B cell (primary cell): Measurements from ENCODE around the gene DNASE1L2. TPM values are rescaled to one million over a fixed set of nuclear protein-coding genes. Genes with fewer than 3 reads are reported as not detected.

Experiments
- ATAC-seq: fragments of 200-7000 bp; cut with Tn5 transposase; one replicate; pipeline ENCODE4 v1.10.0; 2021; ENCODE audit warnings: low read depth, mild to moderate bottlenecking, moderate number of reproducible peaks, moderate library complexity
- CTCF ChIA-PET: fragments of 350-600 bp; sonication (Branson Sonifier 250); formaldehyde crosslinking; loops from one replicate; lab custom pipeline; 2021; ENCODE audit warnings: antibody characterized with exemption, inconsistent platforms; lab: Charles Lee
- POLR2A ChIA-PET: fragments of 350-600 bp; sonication (Branson Sonifier 250); formaldehyde crosslinking; loops from one replicate; lab custom pipeline; 2021; ENCODE audit warnings: antibody characterized with exemption; lab: Charles Lee
- DNase-seq: peaks from one replicate; pipeline ENCODE4 v3.0.0; 2013
- H2AFZ ChIP-seq: 2 replicates; pipeline ENCODE4 v1.6.1; 2012; ENCODE audit warnings: mild to moderate bottlenecking, low read depth, low read length; ENCODE audit not compliant: insufficient read depth, poor library complexity, severe bottlenecking
- H3K27ac ChIP-seq, 2 donors: 1 replicate in 1 of 2; 2 replicates in 1 of 2; pipeline ENCODE4 v1.5.1; 2012 to 2013; ENCODE audit warnings: low read length in 2 of 2, mild to moderate bottlenecking in 2 of 2, moderate library complexity in 1 of 2
- H3K27me3 ChIP-seq, 4 experiments: fragments of 200-600 bp in 1 of 4; sonication (generic) in 1 of 4; replicated peaks in 1 of 4; 1 replicate in 2 of 4; 2 replicates in 2 of 4; pipeline versions ENCODE4 v1.6.1 to v1.7.0; 2013 to 2016; ENCODE audit warnings: low read length in 3 of 4, mild to moderate bottlenecking in 2 of 4, mixed read lengths in 1 of 4, moderate library complexity in 1 of 4; ENCODE audit not compliant: insufficient read depth in 4 of 4, control insufficient read depth in 3 of 4; ENCODE audit errors: control extremely low read depth in 1 of 4
- H3K36me3 ChIP-seq, 2 experiments: replicated peaks in 1 of 2; 1 replicate in 1 of 2; 2 replicates in 1 of 2; pipeline versions ENCODE4 v1.6.1 to v1.7.1; 2013; ENCODE audit warnings: low read length in 1 of 2; ENCODE audit not compliant: insufficient read depth in 2 of 2, control insufficient read depth in 1 of 2; ENCODE audit errors: control extremely low read depth in 1 of 2, extremely low read depth in 1 of 2
- H3K4me1 ChIP-seq, 2 donors: fragments of 200-600 bp in 1 of 2; sonication (generic) in 1 of 2; 1 replicate in 1 of 2; 2 replicates in 1 of 2; pipeline versions ENCODE4 v1.5.1 to v1.6.1; 2013 to 2017; ENCODE audit warnings: low read length in 2 of 2; ENCODE audit not compliant: control insufficient read depth in 2 of 2, insufficient read depth in 2 of 2
- H3K4me2 ChIP-seq: replicated peaks from 2 replicates; pipeline ENCODE3; 2012; ENCODE audit warnings: mild to moderate bottlenecking, low read depth, low read length; ENCODE audit not compliant: poor library complexity, severe bottlenecking
- H3K4me3 ChIP-seq, 5 experiments: fragments of 200-600 bp in 1 of 5; sonication (generic) in 1 of 5; 1 replicate in 3 of 5; 2 replicates in 2 of 5; pipeline versions ENCODE4 v1.5.1 to v1.7.0; 2011 to 2016; ENCODE audit warnings: low read length in 4 of 5, mild to moderate bottlenecking in 4 of 5, low read depth in 2 of 5, control low read depth in 1 of 5, moderate library complexity in 1 of 5; ENCODE audit not compliant: insufficient read depth in 1 of 5; ENCODE audit errors: control extremely low read depth in 1 of 5, extremely low read depth in 1 of 5
- H3K79me2 ChIP-seq: fragments of 200-600 bp; sonication (generic); one replicate; pipeline ENCODE4 v1.6.0; 2016; ENCODE audit warnings: low read length; ENCODE audit not compliant: control insufficient read depth, insufficient read depth
- H3K9ac ChIP-seq: fragments of 200-600 bp; sonication (generic); 2 replicates; pipeline ENCODE4 v1.6.1; 2017; ENCODE audit warnings: mild to moderate bottlenecking, low read length, moderate library complexity
- H3K9me3 ChIP-seq, 3 donors: one replicate each; pipeline versions ENCODE4 v1.6.1 to v1.7.1; 2013; ENCODE audit warnings: low read length in 2 of 3; ENCODE audit not compliant: control insufficient read depth in 2 of 3, insufficient read depth in 1 of 3; ENCODE audit errors: control extremely low read depth in 1 of 3
- H4K20me1 ChIP-seq: 2 replicates; pipeline ENCODE4 v1.6.0; 2012; ENCODE audit warnings: mild to moderate bottlenecking, low read length; ENCODE audit not compliant: insufficient read depth, control insufficient read depth, poor library complexity, severe bottlenecking
- H3K27ac Mint-ChIP-seq: one replicate; pipeline ENCODE4 v1.8.0; 2021; ENCODE audit warnings: mixed read lengths
- H3K27me3 Mint-ChIP-seq: one replicate; pipeline ENCODE4 v1.8.0; 2021; ENCODE audit warnings: mixed read lengths
- H3K4me1 Mint-ChIP-seq: one replicate; pipeline ENCODE4 v1.8.0; 2021; ENCODE audit warnings: mixed read lengths
- H3K4me3 Mint-ChIP-seq: one replicate; pipeline ENCODE4 v1.8.0; 2021; ENCODE audit warnings: mixed read lengths
- H3K9me3 Mint-ChIP-seq: one replicate; pipeline ENCODE4 v1.8.0; 2022; ENCODE audit warnings: mixed read lengths; ENCODE audit not compliant: insufficient read depth
- CTCF ChIP-seq: fragments of 200-600 bp; IDR thresholded peaks from one replicate; pipeline ENCODE4 v1.8.0; 2022; ENCODE audit warnings: antibody characterized with exemption, mild to moderate bottlenecking
- EZH2 ChIP-seq: IDR thresholded peaks from 2 replicates; pipeline ENCODE4 v1.6.1; 2012; ENCODE audit warnings: borderline replicate concordance, low read depth, mild to moderate bottlenecking, moderate library complexity, low read length; ENCODE audit not compliant: insufficient read depth, poor library complexity, severe bottlenecking
- WGBS: methylation state at CpG from one replicate; pipeline ENCODE4 v1.1.5; 2013; ENCODE audit warnings: missing lambda C conversion rate; ENCODE audit not compliant: insufficient coverage; 5-methylcytosine and 5-hydroxymethylcytosine counted together
- intact Hi-C: fragments of 100-400 bp; cut with micrococcal nuclease; formaldehyde crosslinking; loops from one replicate; pipeline ENCODE4 v1.10.0; 2022
- polyA plus RNA-seq: library from polyadenylated mRNA; depleted of rRNA; stranded (reverse); fragments of >200 nt; gene quantifications from 2 replicates; pipeline ENCODE4 v1.2.3, GENCODE V29; 2012
- total RNA-seq, 2 donors: library from RNA; stranded (reverse); fragments of 120-200 nt in 1 of 2; gene quantifications; 1 replicate in 1 of 2; 2 replicates in 1 of 2; pipeline versions ENCODE4 v1.2.3 to v1.2.4, GENCODE V29; 2013 to 2022

The DNASE1L2 gene
- total and polyA plus RNA-seq, 2 donors (not counting 1 experiment from before 2014, with no cell fraction given): 1.1 to 1.6 TPM

GRCh38 chr16:2190659-2191445 is 45.4 kb upstream of the DNASE1L2 start:
- Histone ChIP-seq H3K9me3 (peaks cover 0 to 6% (median 0%) of the 10 kb centered on the region in 3 donors), H4K20me1 (no peaks in the 10 kb centered on the region), H3K4me3 (no peak overlapping the region), H3K79me2 (no peaks in the 10 kb centered on the region), H2AFZ (no peak overlapping the region), H3K36me3 (no peaks in the 10 kb centered on the region), H3K27me3 (peaks cover 0 to 25% (median 13%) of the 10 kb centered on the region in 4 experiments), H3K4me2 (no peak overlapping the region), H3K9ac (no peak overlapping the region), H3K27ac (no peak overlapping the region), H3K4me1 (peaks cover 11 to 14% of the 10 kb centered on the region in 2 donors)
- intact Hi-C loops: loop anchor here (10.0 kb wide), 2 partner anchors 154 to 414 kb away; partner anchors contain the start of gene ABCA3
- TF ChIP-seq CTCF: no peak
- peaks cover 12% of the 10 kb centered on the region for H3K27me3 Mint-ChIP-seq
- ChIA-PET CTCF (no interaction called here), POLR2A (no interaction called here)
- no peaks in the 10 kb centered on the region for H3K9me3 Mint-ChIP-seq
- H3K4me1 Mint-ChIP-seq: peaks cover 7% of the 10 kb centered on the region
- H3K4me3 Mint-ChIP-seq: no peak overlapping the region
- ATAC-seq (no peak), DNase-seq (no peak)
- H3K27ac Mint-ChIP-seq: no peak overlapping the region
- 76% methylated on average over 25 of the region's 25 CpGs for WGBS

DNA sequence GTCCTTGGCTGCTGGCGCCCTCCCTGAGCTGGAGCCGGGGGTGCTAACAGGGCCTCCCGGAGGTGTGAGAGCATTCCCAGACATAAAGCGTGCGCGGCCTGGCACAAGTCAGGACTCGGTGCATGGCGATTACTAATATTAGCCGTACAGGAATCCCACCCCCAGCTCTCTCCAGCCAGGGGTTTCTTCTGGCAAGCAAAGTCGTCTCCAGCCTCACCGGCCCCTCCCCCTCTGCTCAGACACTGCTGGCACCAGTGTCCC is 44.9 kb upstream of the DNASE1L2 start:
- TF ChIP-seq CTCF (no peak), EZH2 (no peak)
- H3K4me2 ChIP-seq: no peak overlapping the region
- POLR2A ChIA-PET: no interaction called here

More for the DNA sequence above, 44.9 kb upstream of the DNASE1L2 start:
- H3K4me3 Mint-ChIP-seq: no peak overlapping the region
- H3K4me1 ChIP-seq: peaks cover 12 to 15% of the 10 kb centered on the region in 2 donors
- intact Hi-C loops: loop anchor here (10.0 kb wide), 2 partner anchors 153 to 413 kb away; partner anchors contain the start of gene ABCA3
- no peak overlapping the region for H3K27ac ChIP-seq
- peaks cover 0 to 27% (median 13%) of the 10 kb centered on the region in 4 experiments for H3K27me3 ChIP-seq
- no peak overlapping the region for H3K4me3 ChIP-seq
- no peak overlapping the region for H3K27ac Mint-ChIP-seq
- H3K4me1 Mint-ChIP-seq: peaks cover 7% of the 10 kb centered on the region
- 93% methylated on average over 11 of the region's 11 CpGs for WGBS
- CTCF ChIA-PET: no interaction called here
- DNase-seq (no peak), ATAC-seq (no peak)
- H3K9ac ChIP-seq: no peak overlapping the region
- no peaks in the 10 kb centered on the region for H3K79me2 ChIP-seq
- H3K9me3 Mint-ChIP-seq: no peaks in the 10 kb centered on the region
- H3K36me3 ChIP-seq: no peaks in the 10 kb centered on the region
- H3K9me3 ChIP-seq: peaks cover 0 to 6% (median 0%) of the 10 kb centered on the region in 3 donors
- H3K27me3 Mint-ChIP-seq: peaks cover 12% of the 10 kb centered on the region
- no peak overlapping the region for H2AFZ ChIP-seq
- H4K20me1 ChIP-seq: no peaks in the 10 kb centered on the region
